NCI-H748 treated with DMSO at 0.1 percent for 48 hours (cell line): ENCODE measurements around the gene GGNBP2.
A peak's percentile ranks its signal among the peaks of the same experiment; 100 is the strongest.
"Not testable (repeated sequence)": the region's sequence is repeated elsewhere in the genome, so short reads cannot be mapped to it uniquely, and the experiment has no call there.

Source experiments
- DNase-seq: peaks from one replicate; lab custom pipeline; 2025; lab: John Stamatoyannopoulos, UW

GGNBP2 gene

GRCh38 chr17:36600936-36601302 lies 56.2 kb downstream of the GGNBP2 start:
- no peak for DNase-seq

GRCh38 chr17:36601303-36602029 lies 56.7 kb downstream of the GGNBP2 start, which contains the start of gene MRM1:
MRM1 (plus strand) TSS chr17:36601583; CDS start chr17:36601811, 228 bp downstream.
- peak; percentile 57 for DNase-seq

- DNase-seq = no peak
Observed at GRCh38 chr17:36602030-36602748, 57.5 kb downstream of the GGNBP2 start.

- peak; percentile 54 for DNase-seq
Observed at GRCh38 chr17:36602924-36603384, 58.2 kb downstream of the GGNBP2 start.

- DNase-seq = not testable (repeated sequence)
Observed at GRCh38 chr17:36605028-36605427, 60.3 kb downstream of the GGNBP2 start.

- no peak for DNase-seq
Observed at GRCh38 chr17:36608280-36608679, 63.6 kb downstream of the GGNBP2 start.

GRCh38 chr17:36608794-36609497 lies 64.2 kb downstream of the GGNBP2 start:
- peak; percentile 78 for DNase-seq

GRCh38 chr17:36609498-36609862 lies 64.8 kb downstream of the GGNBP2 start:
- no peak for DNase-seq

- DNase-seq = no peak
Observed at GRCh38 chr17:36610474-36610873, 65.8 kb downstream of the GGNBP2 start.

GRCh38 chr17:36611345-36612072 lies 66.8 kb downstream of the GGNBP2 start:
- no peak for DNase-seq

- DNase-seq = no peak
Observed at GRCh38 chr17:36612323-36612722, 67.6 kb downstream of the GGNBP2 start.

GRCh38 chr17:36613155-36613554 lies 68.4 kb downstream of the GGNBP2 start:
- DNase-seq = no peak

GRCh38 chr17:36614081-36614480 lies 69.4 kb downstream of the GGNBP2 start:
- no peak for DNase-seq

GRCh38 chr17:36614933-36615332 lies 70.2 kb downstream of the GGNBP2 start:
- no peak for DNase-seq

GRCh38 chr17:36616061-36617029 lies 71.6 kb downstream of the GGNBP2 start:
- DNase-seq = no peak

- DNase-seq = no peak
Observed at GRCh38 chr17:36617773-36618172, 73.1 kb downstream of the GGNBP2 start.

- no peak for DNase-seq
Observed at GRCh38 chr17:36623281-36623680, 78.6 kb downstream of the GGNBP2 start.

- no peak for DNase-seq
Observed at GRCh38 chr17:36625188-36625587, 80.5 kb downstream of the GGNBP2 start.

- DNase-seq = peak; percentile 83
Observed at GRCh38 chr17:36627101-36627500, 82.4 kb downstream of the GGNBP2 start.

- no peak for DNase-seq
Observed at GRCh38 chr17:36628576-36628975, 83.9 kb downstream of the GGNBP2 start.
